OCI-LY3 (cell line): ENCODE measurements around the gene SND1.

Experiments used
- H2AFZ ChIP-seq: fragments of 200-600, 300-600 bp; shearing (Covaris generic); 2 replicates; pipeline ENCODE4 v1.6.0; 2014; ENCODE audit warnings: antibody characterized with exemption, low read depth, low read length
- H3K27ac ChIP-seq: fragments of 200-600, 300-600 bp; sonication (generic); 2 replicates; pipeline ENCODE4 v1.5.1; 2014; ENCODE audit warnings: mild to moderate bottlenecking, low read length, moderate library complexity, mixed read lengths
- H3K27me3 ChIP-seq: fragments of 200-600, 300-600 bp; sonication (generic); 2 replicates; pipeline ENCODE4 v1.6.1; 2014; ENCODE audit warnings: low read depth, low read length, mixed read lengths
- H3K36me3 ChIP-seq: fragments of 200-600, 300-600 bp; sonication (generic); replicated peaks from 2 replicates; pipeline ENCODE3; 2014; ENCODE audit warnings: low read depth, low read length, mixed read lengths
- H3K4me1 ChIP-seq: fragments of 300-600, 200-600 bp; sonication (generic); 2 replicates; pipeline ENCODE4 v1.6.1; 2014; ENCODE audit warnings: low read length, mixed read lengths
- H3K4me2 ChIP-seq: fragments of 200-600, 300-600 bp; sonication (generic); 2 replicates; pipeline ENCODE4 v1.6.1; 2014; ENCODE audit warnings: low read length, mixed read lengths
- H3K4me3 ChIP-seq: fragments of 300-600, 200-600 bp; sonication (generic); 2 replicates; pipeline ENCODE4 v1.5.1; 2014; ENCODE audit warnings: antibody characterized with exemption, mild to moderate bottlenecking, low read length, moderate library complexity
- H3K79me2 ChIP-seq: fragments of 300-600, 200-600 bp; shearing (Covaris generic); 2 replicates; pipeline ENCODE4 v1.6.1; 2014; ENCODE audit warnings: mild to moderate bottlenecking, low read length, mixed read lengths
- H3K9ac ChIP-seq: fragments of 300-600, 200-600 bp; shearing (Covaris generic); 2 replicates; pipeline ENCODE4 v1.6.0; 2014; ENCODE audit warnings: mild to moderate bottlenecking, low read length, moderate library complexity
- H3K9me3 ChIP-seq: fragments of 200-600, 300-600 bp; shearing (Covaris generic); 2 replicates; pipeline ENCODE4 v1.6.1; 2014; ENCODE audit warnings: low read length, mixed read lengths; ENCODE audit not compliant: insufficient read depth
- H4K20me1 ChIP-seq: fragments of 200-600, 300-600 bp; sonication (generic); 2 replicates; pipeline ENCODE4 v1.6.1; 2016; ENCODE audit warnings: low read length, mixed read lengths; ENCODE audit not compliant: insufficient read depth
- EZH2phosphoT487 ChIP-seq: fragments of 200-600 bp; shearing (Covaris generic); IDR thresholded peaks from 2 replicates; pipeline ENCODE4 v1.6.1; 2018; ENCODE audit warnings: antibody characterized with exemption, mixed run types, low read depth
- TF ChIP-seq, protein P1 (sequence below): fragments of 200-600, 300-600 bp; sonication (generic); IDR thresholded peaks from 2 replicates; pipeline ENCODE4 v1.5.1; 2014; ENCODE audit warnings: antibody characterized with exemption, low read length, low read depth

SND1 gene

DNA sequence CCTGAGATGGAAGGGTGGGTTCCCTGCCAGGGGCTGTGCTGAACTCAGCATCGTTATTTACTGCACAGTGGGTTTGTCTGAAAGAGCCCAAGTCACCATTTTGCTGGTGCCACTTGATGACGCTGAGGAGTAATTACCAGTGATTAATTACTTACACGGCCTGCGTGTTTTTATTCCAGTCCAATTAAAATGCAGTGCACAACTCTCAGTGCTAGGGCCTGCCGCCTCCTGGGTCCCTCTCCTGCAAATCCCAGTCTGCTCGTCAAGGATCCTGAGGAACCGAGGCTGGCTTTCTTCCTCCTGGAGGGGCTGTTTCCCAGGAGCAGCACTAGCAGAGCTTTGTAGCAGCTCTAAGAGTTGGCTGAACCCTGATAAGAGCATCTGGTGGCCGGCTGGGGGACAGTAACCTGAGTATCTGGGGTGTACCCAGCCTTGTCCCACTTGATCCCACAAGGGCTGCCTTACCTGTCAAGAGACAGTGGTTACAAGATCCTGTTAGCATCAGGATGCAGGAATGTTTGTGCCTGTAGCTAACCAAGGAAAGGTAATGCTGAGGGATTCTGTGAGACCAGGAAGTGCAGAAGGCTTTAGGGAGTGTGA lies 424.3 kb downstream of the SND1 start:
- no peaks in the 10 kb centered on the region for H3K27me3 ChIP-seq
- no peak overlapping the region for H2AFZ ChIP-seq
- no peak overlapping the region for H3K4me3 ChIP-seq
- H3K36me3 ChIP-seq: peaks cover 28% of the 10 kb centered on the region
- no peaks in the 10 kb centered on the region for H3K4me1 ChIP-seq
- TF ChIP-seq EZH2phosphoT487: no peak
- TF ChIP-seq, protein P1, sequence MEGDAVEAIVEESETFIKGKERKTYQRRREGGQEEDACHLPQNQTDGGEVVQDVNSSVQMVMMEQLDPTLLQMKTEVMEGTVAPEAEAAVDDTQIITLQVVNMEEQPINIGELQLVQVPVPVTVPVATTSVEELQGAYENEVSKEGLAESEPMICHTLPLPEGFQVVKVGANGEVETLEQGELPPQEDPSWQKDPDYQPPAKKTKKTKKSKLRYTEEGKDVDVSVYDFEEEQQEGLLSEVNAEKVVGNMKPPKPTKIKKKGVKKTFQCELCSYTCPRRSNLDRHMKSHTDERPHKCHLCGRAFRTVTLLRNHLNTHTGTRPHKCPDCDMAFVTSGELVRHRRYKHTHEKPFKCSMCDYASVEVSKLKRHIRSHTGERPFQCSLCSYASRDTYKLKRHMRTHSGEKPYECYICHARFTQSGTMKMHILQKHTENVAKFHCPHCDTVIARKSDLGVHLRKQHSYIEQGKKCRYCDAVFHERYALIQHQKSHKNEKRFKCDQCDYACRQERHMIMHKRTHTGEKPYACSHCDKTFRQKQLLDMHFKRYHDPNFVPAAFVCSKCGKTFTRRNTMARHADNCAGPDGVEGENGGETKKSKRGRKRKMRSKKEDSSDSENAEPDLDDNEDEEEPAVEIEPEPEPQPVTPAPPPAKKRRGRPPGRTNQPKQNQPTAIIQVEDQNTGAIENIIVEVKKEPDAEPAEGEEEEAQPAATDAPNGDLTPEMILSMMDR: no peak
- no peak overlapping the region for H3K4me2 ChIP-seq
- no peak overlapping the region for H3K27ac ChIP-seq
- H3K9ac ChIP-seq: no peak overlapping the region
- H3K79me2 ChIP-seq: no peaks in the 10 kb centered on the region
- no peaks in the 10 kb centered on the region for H3K9me3 ChIP-seq
- H4K20me1 ChIP-seq: peaks cover 8% of the 10 kb centered on the region

DNA sequence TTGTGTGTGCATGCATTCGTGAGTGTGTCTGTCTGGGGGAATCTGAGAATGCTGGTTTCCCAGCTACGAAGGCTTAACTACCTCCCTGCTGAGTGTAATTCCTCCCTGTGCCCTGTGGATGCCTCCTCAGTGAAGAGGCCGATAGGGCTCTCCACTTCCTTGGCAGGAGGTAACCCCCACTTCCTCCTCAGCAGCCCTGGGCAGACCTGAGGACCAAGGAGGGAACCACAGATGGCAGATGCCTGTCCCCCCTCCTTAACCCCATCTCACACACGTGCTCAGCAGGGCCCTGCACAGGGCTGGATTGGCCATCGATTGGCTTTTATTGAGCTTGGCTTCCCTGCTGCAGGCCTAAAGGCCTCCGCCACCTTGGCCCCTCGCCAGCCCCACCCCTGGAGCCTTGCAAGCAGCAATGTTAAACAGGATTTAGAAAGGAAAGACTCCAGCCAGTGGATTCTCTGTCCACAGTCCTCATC lies 424.8 kb downstream of the SND1 start:
- Histone ChIP-seq H3K36me3 (peaks cover 33% of the 10 kb centered on the region), H3K4me2 (no peak overlapping the region), H3K4me3 (no peak overlapping the region), H3K9ac (no peak overlapping the region), H3K79me2 (no peaks in the 10 kb centered on the region), H3K27me3 (no peaks in the 10 kb centered on the region), H2AFZ (no peak overlapping the region), H3K4me1 (no peaks in the 10 kb centered on the region), H3K27ac (no peak overlapping the region), H4K20me1 (peaks cover 8% of the 10 kb centered on the region), H3K9me3 (no peaks in the 10 kb centered on the region)
- TF ChIP-seq, protein P1: no peak
- TF ChIP-seq EZH2phosphoT487: no peak

DNA sequence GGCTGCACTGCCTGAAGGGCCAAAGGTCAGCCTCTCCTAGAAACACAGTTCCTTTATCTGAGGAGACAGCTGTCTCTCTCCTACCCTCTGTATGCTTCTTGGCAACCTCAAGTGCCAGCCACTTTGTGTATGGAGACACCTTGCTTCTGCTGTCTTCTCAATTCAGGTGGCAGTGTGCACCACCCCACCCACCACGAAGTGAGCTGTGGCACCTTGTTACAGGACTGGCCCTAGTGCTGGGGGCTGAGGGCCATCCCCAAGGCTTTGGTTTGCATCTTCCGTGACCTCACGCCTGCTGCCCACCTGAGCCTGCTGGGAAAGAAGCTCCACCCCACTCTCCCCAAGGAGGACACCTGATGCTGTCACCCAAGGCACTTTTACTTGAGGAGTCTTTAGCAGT lies 426.3 kb downstream of the SND1 start:
- Histone ChIP-seq H3K9me3 (no peaks in the 10 kb centered on the region), H3K9ac (no peak overlapping the region), H3K79me2 (no peaks in the 10 kb centered on the region), H2AFZ (no peak overlapping the region), H3K27ac (no peak overlapping the region), H3K4me3 (no peak overlapping the region), H4K20me1 (peaks cover 5% of the 10 kb centered on the region), H3K27me3 (no peaks in the 10 kb centered on the region), H3K4me2 (no peak overlapping the region), H3K36me3 (peaks cover 46% of the 10 kb centered on the region), H3K4me1 (no peaks in the 10 kb centered on the region)
- TF ChIP-seq, protein P1: no peak
- no peak for TF ChIP-seq EZH2phosphoT487

DNA sequence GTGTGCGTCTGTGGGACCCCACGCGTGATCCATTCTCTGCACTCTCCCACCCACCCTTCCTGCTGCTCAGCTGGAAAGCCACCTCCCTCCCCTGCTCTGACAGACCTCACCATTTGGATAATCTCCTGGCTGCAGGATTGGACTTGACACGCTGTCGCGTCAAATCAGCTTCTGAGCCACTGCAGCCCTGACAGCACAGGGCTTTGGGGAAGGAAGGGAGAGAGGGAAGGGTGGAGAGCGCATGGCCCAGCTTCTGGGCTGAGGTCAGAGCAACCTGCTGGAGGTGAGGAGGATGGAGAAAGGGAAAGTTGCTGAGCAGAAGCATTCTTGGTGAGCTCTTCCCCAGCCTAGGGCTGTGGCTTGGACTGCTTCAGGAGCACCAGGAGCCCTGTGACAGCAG lies 428.2 kb downstream of the SND1 start:
- Histone ChIP-seq H3K27ac (no peak overlapping the region), H3K79me2 (no peaks in the 10 kb centered on the region), H2AFZ (no peak overlapping the region), H3K4me3 (no peak overlapping the region), H4K20me1 (no peaks in the 10 kb centered on the region), H3K36me3 (peaks cover 58% of the 10 kb centered on the region), H3K4me1 (no peaks in the 10 kb centered on the region), H3K27me3 (no peaks in the 10 kb centered on the region), H3K9ac (no peak overlapping the region), H3K4me2 (no peak overlapping the region), H3K9me3 (no peaks in the 10 kb centered on the region)
- no peak for TF ChIP-seq EZH2phosphoT487
- TF ChIP-seq, protein P1: no peak
